ENCODE measurements around the gene LETM1. TPM values are rescaled to one million over a fixed set of nuclear protein-coding genes. Genes with fewer than 3 reads are reported as not detected.
A peak's percentile ranks its signal among the peaks of the same experiment; 100 is the strongest.

LETM1 gene
- total RNA-seq, 1 experiment from 2014 or later, result 99.3 TPM

- DNase-seq (ENCODE audit: low read depth), result no peak
Observed at GRCh38 chr4:1779588-1780382, 76.2 kb downstream of the LETM1 start.

- DNase-seq (ENCODE audit: low read depth), result no peak
Observed at GRCh38 chr4:1778642-1779392, 77.1 kb downstream of the LETM1 start.

GRCh38 chr4:1777822-1778641, 77.9 kb downstream of the LETM1 start:
- DNase-seq (ENCODE audit: low read depth), result peak; percentile 61

- no peak for DNase-seq (ENCODE audit: low read depth)
Observed at GRCh38 chr4:1776521-1777161, 79.3 kb downstream of the LETM1 start.

- peak; percentile 58 for DNase-seq (ENCODE audit: low read depth)
Observed at GRCh38 chr4:1775731-1776500, 80.0 kb downstream of the LETM1 start.

GRCh38 chr4:1773754-1774153, 82.2 kb downstream of the LETM1 start:
- DNase-seq (ENCODE audit: low read depth), result no peak

- DNase-seq (ENCODE audit: low read depth), result no peak
Observed at GRCh38 chr4:1772853-1773538, 83.0 kb downstream of the LETM1 start.

GRCh38 chr4:1771555-1772305, 84.2 kb downstream of the LETM1 start:
- DNase-seq (ENCODE audit: low read depth), result no peak

- DNase-seq (ENCODE audit: low read depth), result no peak
Observed at GRCh38 chr4:1770791-1771231, 85.1 kb downstream of the LETM1 start.

GRCh38 chr4:1770245-1770644, 85.7 kb downstream of the LETM1 start:
- DNase-seq (ENCODE audit: low read depth), result no peak

- no peak for DNase-seq (ENCODE audit: low read depth)
Observed at GRCh38 chr4:1769692-1770091, 86.3 kb downstream of the LETM1 start.

- no peak for DNase-seq (ENCODE audit: low read depth)
Observed at GRCh38 chr4:1768367-1769034, 87.5 kb downstream of the LETM1 start.

GRCh38 chr4:1767770-1768366, 88.1 kb downstream of the LETM1 start:
- DNase-seq (ENCODE audit: low read depth), result no peak

GRCh38 chr4:1767061-1767769, 88.7 kb downstream of the LETM1 start:
- no peak for DNase-seq (ENCODE audit: low read depth)

- no peak for DNase-seq (ENCODE audit: low read depth)
Observed at GRCh38 chr4:1766106-1767060, 89.6 kb downstream of the LETM1 start.

GRCh38 chr4:1765409-1766072, 90.4 kb downstream of the LETM1 start:
- DNase-seq (ENCODE audit: low read depth), result no peak
